ENCODE data around the gene ANKRD16. TPM values are rescaled to one million over a fixed set of nuclear protein-coding genes. Genes with fewer than 3 reads are reported as not detected.

The ANKRD16 gene
- total RNA-seq, 4 donors from 2014 or later = 9.0 to 23.3 (median 16.6) TPM

GRCh38 chr10:5919568-5919967 is 29.9 kb upstream of the ANKRD16 start:
- TF ChIP-seq POLR2A (IDR thresholded peaks at IDR 0.05) (no peak), CTCF (IDR thresholded peaks at IDR 0.05) (no peak)
- no peak for DNase-seq (ENCODE audit: low spot score in 2 of 2)
- 95 to 96% methylated on average over 7 of the region's 7 CpGs for WGBS, 2 donors
- H3K4me3 ChIP-seq (ENCODE audit: low read depth, poor library complexity, severe bottlenecking) = no peak overlapping the region
- intact Hi-C loops (cut with DNase I; ENCODE audit: low total_unique reads) = no loop called here

DNA sequence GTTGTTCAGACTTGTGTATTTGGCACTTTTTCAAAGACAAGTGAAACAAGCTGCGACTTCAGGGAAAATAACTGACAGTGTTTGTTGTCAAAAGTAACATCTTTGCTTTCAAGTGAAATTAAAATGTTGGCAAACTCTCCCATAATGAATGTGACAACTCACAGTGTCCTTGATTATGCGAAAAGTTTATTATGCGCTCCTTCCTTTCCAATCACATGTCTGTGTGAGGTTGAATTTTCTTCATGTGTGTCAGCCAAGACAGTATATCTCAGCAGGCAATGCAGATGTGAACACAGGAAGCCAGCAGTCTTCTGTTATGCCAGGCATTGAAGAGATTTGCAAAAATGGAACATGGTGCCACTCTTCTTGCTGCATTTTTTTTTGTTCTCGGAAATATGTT is 29.1 kb upstream of the ANKRD16 start:
- H3K4me3 ChIP-seq (ENCODE audit: low read depth, poor library complexity, severe bottlenecking) = no peak overlapping the region
- intact Hi-C loops (cut with DNase I; ENCODE audit: low total_unique reads) = no loop called here
- WGBS, 2 donors = 55 to 68% methylated on average over 4 of the region's 4 CpGs
- TF ChIP-seq POLR2A (IDR thresholded peaks at IDR 0.05) = no peak
- no peak for TF ChIP-seq CTCF (IDR thresholded peaks at IDR 0.05)
- DNase-seq (ENCODE audit: low spot score in 2 of 2) = no peak

- WGBS, 2 donors = 95 to 97% methylated on average over 13 of the region's 13 CpGs
- TF ChIP-seq CTCF (IDR thresholded peaks at IDR 0.05) (no peak), POLR2A (IDR thresholded peaks at IDR 0.05) (no peak)
- DNase-seq (ENCODE audit: low spot score in 2 of 2) = no peak
- intact Hi-C loops (cut with DNase I; ENCODE audit: low total_unique reads) = no loop called here
- no peak overlapping the region for H3K4me3 ChIP-seq (ENCODE audit: low read depth, poor library complexity, severe bottlenecking)
Measured at GRCh38 chr10:5917305-5917704, 27.6 kb upstream of the ANKRD16 start.

DNA sequence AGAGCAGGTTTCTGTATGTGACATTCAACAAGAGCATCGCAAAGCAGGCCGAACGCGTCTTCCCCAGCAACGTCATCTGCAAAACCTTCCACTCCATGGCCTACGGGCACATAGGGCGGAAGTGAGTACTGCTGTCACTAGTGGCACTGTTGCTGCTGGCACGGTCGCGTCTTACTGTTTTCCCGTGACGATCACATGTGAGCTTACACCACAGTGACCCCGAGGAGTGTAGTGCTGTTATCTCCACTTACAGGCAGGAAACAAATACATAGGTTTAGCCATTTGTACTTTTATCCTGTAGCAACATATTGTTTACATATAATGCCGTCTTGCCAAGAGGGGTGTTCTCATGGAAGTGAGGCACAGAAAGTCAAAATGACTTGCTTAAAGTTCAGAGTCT is 25.8 kb upstream of the ANKRD16 start:
- DNase-seq (ENCODE audit: low spot score in 2 of 2) = no peak
- TF ChIP-seq POLR2A (IDR thresholded peaks at IDR 0.05) = no peak
- 91 to 96% methylated on average over 14 of the region's 14 CpGs for WGBS, 2 donors
- intact Hi-C loops (cut with DNase I; ENCODE audit: low total_unique reads) = no loop called here
- H3K4me3 ChIP-seq (ENCODE audit: low read depth, poor library complexity, severe bottlenecking) = no peak overlapping the region

DNA sequence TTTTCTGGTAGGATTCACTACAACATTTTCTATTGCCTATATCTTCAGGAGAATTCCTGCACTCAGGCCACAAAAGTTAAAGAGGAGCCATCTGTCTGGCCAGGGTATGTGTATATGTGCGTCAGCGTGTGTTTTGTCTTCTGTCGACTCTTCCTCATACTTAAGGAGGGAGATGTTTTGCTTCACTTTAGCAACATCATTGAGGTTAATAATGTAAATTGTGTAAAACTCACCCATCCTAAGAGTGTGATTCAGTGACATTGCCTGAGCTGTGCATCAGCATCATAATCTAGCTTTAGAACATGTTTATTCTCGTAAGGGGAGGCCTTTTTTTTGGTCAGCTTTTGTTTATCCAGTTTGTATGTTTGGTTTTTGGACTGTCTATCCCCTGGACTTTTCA is 24.0 kb upstream of the ANKRD16 start:
- TF ChIP-seq CTCF (IDR thresholded peaks at IDR 0.05) (no peak), POLR2A (IDR thresholded peaks at IDR 0.05) (no peak)

DNA sequence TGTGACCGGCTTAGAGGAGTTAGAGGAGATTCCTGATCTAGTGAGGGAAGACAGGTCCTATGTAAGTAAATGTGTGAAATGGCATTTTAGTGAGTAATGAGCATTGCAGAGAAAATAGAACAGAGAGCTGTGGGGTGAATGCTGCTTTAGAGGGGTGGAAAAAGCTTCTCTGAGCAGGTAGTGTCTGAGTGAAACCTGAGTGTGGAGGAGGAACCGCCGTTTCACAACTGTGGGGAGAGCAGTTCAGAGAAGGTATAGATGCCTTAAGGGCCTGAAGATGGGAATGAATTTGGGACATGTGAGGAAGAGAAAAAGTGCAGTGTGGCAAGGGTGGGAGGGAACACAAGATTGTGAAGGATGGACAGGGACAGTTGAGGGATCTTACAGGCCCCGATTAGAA is 22.0 kb upstream of the ANKRD16 start:
- WGBS, 2 donors = 89 to 92% methylated on average over 4 of the region's 4 CpGs
- no peak overlapping the region for H3K4me3 ChIP-seq (ENCODE audit: low read depth, poor library complexity, severe bottlenecking)
- TF ChIP-seq CTCF (IDR thresholded peaks at IDR 0.05) (no peak), POLR2A (IDR thresholded peaks at IDR 0.05) (no peak)
- no peak for DNase-seq (ENCODE audit: low spot score in 2 of 2)
- intact Hi-C loops (cut with DNase I; ENCODE audit: low total_unique reads) = no loop called here

More for the DNA sequence above, 24.0 kb upstream of the ANKRD16 start:
- DNase-seq (ENCODE audit: low spot score in 2 of 2) = no peak
- H3K4me3 ChIP-seq (ENCODE audit: low read depth, poor library complexity, severe bottlenecking) = no peak overlapping the region
- intact Hi-C loops (cut with DNase I; ENCODE audit: low total_unique reads) = no loop called here
- WGBS, 2 donors = 95 to 96% methylated on average over 4 of the region's 4 CpGs
